WTC11 (cell line): ENCODE data around the gene RSRC1. TPM values are rescaled to one million over a fixed set of nuclear protein-coding genes. Genes with fewer than 3 reads are reported as not detected.
"Not testable (repeated sequence)": the region's sequence is repeated elsewhere in the genome, so short reads cannot be mapped to it uniquely, and the experiment has no call there.

Experiments
- ATAC-seq: fragments of 200-7000 bp; cut with Tn5 transposase; 2 replicates; pipeline ENCODE4 v1.10.0; 2021; ENCODE audit warnings: mild to moderate bottlenecking, moderate library complexity
- CTCF ChIA-PET: fragments of 300-600 bp; sonication (Branson Sonifier 250); formaldehyde crosslinking; loops from one replicate; lab custom pipeline; 2021; ENCODE audit warnings: antibody characterized with exemption; lab: Charles Lee
- POLR2A ChIA-PET: fragments of 350-600 bp; sonication (Branson Sonifier 250); formaldehyde crosslinking; loops from one replicate; lab custom pipeline; 2021; ENCODE audit warnings: antibody characterized with exemption; lab: Charles Lee
- DNase-seq: peaks from one replicate; pipeline ENCODE4 v3.0.0; 2021; ENCODE audit warnings: low spot score
- H3K27ac Mint-ChIP-seq: 2 replicates; pipeline ENCODE4 v1.8.0; 2021; ENCODE audit warnings: mixed read lengths
- H3K27me3 Mint-ChIP-seq: 2 replicates; pipeline ENCODE4 v1.8.0; 2021; ENCODE audit warnings: low read depth, mild to moderate bottlenecking, moderate library complexity, mixed read lengths
- H3K36me3 Mint-ChIP-seq: 2 replicates; pipeline ENCODE4 v1.8.0; 2021; ENCODE audit warnings: mixed read lengths
- H3K4me1 Mint-ChIP-seq: 2 replicates; pipeline ENCODE4 v1.8.0; 2022; ENCODE audit warnings: mixed read lengths
- H3K4me3 Mint-ChIP-seq: 2 replicates; pipeline ENCODE4 v1.8.0; 2021; ENCODE audit warnings: mild to moderate bottlenecking, moderate library complexity, mixed read lengths
- H3K9me3 Mint-ChIP-seq: 2 replicates; pipeline ENCODE4 v1.8.0; 2021; ENCODE audit warnings: mixed read lengths
- ATF1 ChIP-seq: sonication (generic); formaldehyde crosslinking; IDR thresholded peaks from 2 replicates; pipeline ENCODE4 v1.8.1; 2023; ENCODE audit warnings: mild to moderate bottlenecking, moderate library complexity, missing genetic modification reagents
- FOXP1 ChIP-seq: sonication (generic); formaldehyde crosslinking; IDR thresholded peaks from 2 replicates; pipeline ENCODE4 v1.8.0; 2022; ENCODE audit warnings: missing genetic modification reagents, mild to moderate bottlenecking, moderate library complexity, borderline replicate concordance
- GTF2I ChIP-seq: fragments of 250-450 bp; sonication (Bioruptor Pico); conservative IDR thresholded peaks from 2 replicates; pipeline ENCODE4 v1.4.0; 2021; ENCODE audit warnings: mild to moderate bottlenecking
- IRF2 ChIP-seq: sonication (generic); formaldehyde crosslinking; IDR thresholded peaks from 2 replicates; pipeline ENCODE4 v1.8.0; 2022; ENCODE audit warnings: low read depth, missing genetic modification reagents, borderline replicate concordance
- OVOL2 ChIP-seq: fragments of 250-450 bp; sonication (Bioruptor Pico); IDR thresholded peaks from 2 replicates; pipeline ENCODE4 v1.9.0; 2021; ENCODE audit warnings: mild to moderate bottlenecking, borderline replicate concordance
- TCF7 ChIP-seq: sonication (generic); formaldehyde crosslinking; IDR thresholded peaks from 2 replicates; pipeline ENCODE4 v1.8.0; 2022; ENCODE audit warnings: mild to moderate bottlenecking, low read depth, missing genetic modification reagents, moderate library complexity
- TP53 ChIP-seq: sonication (generic); formaldehyde crosslinking; IDR thresholded peaks from 2 replicates; pipeline ENCODE4 v1.8.1; 2023; ENCODE audit warnings: mild to moderate bottlenecking, missing genetic modification reagents
- ZNF423 ChIP-seq: fragments of 250-450 bp; sonication (Bioruptor Pico); IDR thresholded peaks from 2 replicates; pipeline ENCODE4 v2.1.2; 2022; ENCODE audit warnings: mild to moderate bottlenecking, moderate library complexity
- total RNA-seq: library from RNA; stranded (reverse); gene quantifications from 3 replicates; pipeline ENCODE4 v1.2.3, GENCODE V29; 2021
- TF ChIP-seq, protein P1 (sequence below): fragments of 250-450 bp; sonication (Bioruptor Pico); IDR thresholded peaks from 2 replicates; pipeline ENCODE4 v2.1.2; 2022; ENCODE audit warnings: mild to moderate bottlenecking, moderate library complexity
- TF ChIP-seq, protein P2 (sequence below): sonication (generic); formaldehyde crosslinking; IDR thresholded peaks from 2 replicates; pipeline ENCODE4 v1.8.1; 2022; ENCODE audit warnings: mild to moderate bottlenecking, missing genetic modification reagents, moderate library complexity, borderline replicate concordance
- TF ChIP-seq, protein P3 (sequence below): sonication (generic); formaldehyde crosslinking; IDR thresholded peaks from 2 replicates; pipeline ENCODE4 v1.8.1; 2023; ENCODE audit warnings: mild to moderate bottlenecking, missing genetic modification reagents
- TF ChIP-seq, protein P4 (sequence below): sonication (generic); formaldehyde crosslinking; IDR thresholded peaks from 2 replicates; pipeline ENCODE4 v1.8.1; 2023; ENCODE audit warnings: mild to moderate bottlenecking, missing genetic modification reagents
- TF ChIP-seq, protein P5 (sequence below): sonication (generic); formaldehyde crosslinking; IDR thresholded peaks from 2 replicates; pipeline ENCODE4 v1.8.1; 2023; ENCODE audit warnings: mild to moderate bottlenecking, missing genetic modification reagents, moderate library complexity
- TF ChIP-seq, protein P6 (sequence below): fragments of 250-450 bp; sonication (Bioruptor Pico); IDR thresholded peaks from 2 replicates; pipeline ENCODE4 v1.8.0; 2021; ENCODE audit warnings: mild to moderate bottlenecking

The RSRC1 gene
- total RNA-seq, 1 experiment from 2014 or later, result 21.3 TPM

DNA sequence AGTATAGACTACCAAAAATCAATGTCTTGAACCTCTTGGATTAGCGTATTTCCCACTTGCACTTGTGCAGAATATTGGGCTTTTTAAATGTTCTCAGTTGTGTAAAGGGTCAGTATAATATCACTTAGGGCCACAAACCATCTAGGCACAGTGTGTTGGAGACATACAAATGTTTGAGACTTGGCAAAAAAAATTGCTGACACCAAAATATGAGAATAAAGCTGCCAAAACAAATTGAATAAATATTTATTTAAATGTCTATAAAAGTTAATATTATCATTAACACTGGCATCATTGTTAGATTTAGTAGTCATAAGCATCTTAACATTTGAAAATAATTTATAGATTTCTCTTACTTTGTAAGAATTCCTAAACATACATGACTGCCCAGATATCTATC lies 430.2 kb downstream of the RSRC1 start:
- Mint-ChIP-seq H3K4me1 (no peaks in the 10 kb centered on the region), H3K27ac (no peak overlapping the region), H3K36me3 (no peaks in the 10 kb centered on the region), H3K4me3 (no peak overlapping the region), H3K9me3 (no peaks in the 10 kb centered on the region), H3K27me3 (no peaks in the 10 kb centered on the region)
- ChIA-PET POLR2A (no interaction called here), CTCF (interaction anchor here (2.6 kb wide), 1 partner anchor 104 kb away, joined by 10 read pairs; the partner anchor contains the start of gene GFM1)
- TF ChIP-seq, protein P1, sequence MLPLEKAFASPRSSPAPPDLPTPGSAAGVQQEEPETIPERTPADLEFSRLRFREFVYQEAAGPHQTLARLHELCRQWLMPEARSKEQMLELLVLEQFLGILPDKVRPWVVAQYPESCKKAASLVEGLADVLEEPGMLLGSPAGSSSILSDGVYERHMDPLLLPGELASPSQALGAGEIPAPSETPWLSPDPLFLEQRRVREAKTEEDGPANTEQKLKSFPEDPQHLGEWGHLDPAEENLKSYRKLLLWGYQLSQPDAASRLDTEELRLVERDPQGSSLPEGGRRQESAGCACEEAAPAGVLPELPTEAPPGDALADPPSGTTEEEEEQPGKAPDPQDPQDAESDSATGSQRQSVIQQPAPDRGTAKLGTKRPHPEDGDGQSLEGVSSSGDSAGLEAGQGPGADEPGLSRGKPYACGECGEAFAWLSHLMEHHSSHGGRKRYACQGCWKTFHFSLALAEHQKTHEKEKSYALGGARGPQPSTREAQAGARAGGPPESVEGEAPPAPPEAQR (CRISPR knock-in tag), result no peak
- no peak for TF ChIP-seq IRF2 (CRISPR knock-in tag)
- no peak for TF ChIP-seq GTF2I (CRISPR knock-in tag)
- no peak for TF ChIP-seq TCF7
- no peak for TF ChIP-seq TP53 (CRISPR knock-in tag)
- TF ChIP-seq, protein P2, sequence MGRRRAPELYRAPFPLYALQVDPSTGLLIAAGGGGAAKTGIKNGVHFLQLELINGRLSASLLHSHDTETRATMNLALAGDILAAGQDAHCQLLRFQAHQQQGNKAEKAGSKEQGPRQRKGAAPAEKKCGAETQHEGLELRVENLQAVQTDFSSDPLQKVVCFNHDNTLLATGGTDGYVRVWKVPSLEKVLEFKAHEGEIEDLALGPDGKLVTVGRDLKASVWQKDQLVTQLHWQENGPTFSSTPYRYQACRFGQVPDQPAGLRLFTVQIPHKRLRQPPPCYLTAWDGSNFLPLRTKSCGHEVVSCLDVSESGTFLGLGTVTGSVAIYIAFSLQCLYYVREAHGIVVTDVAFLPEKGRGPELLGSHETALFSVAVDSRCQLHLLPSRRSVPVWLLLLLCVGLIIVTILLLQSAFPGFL, result no peak
- TF ChIP-seq OVOL2 (CRISPR knock-in tag), result no peak
- TF ChIP-seq ZNF423 (CRISPR knock-in tag), result no peak
- TF ChIP-seq, protein P3, sequence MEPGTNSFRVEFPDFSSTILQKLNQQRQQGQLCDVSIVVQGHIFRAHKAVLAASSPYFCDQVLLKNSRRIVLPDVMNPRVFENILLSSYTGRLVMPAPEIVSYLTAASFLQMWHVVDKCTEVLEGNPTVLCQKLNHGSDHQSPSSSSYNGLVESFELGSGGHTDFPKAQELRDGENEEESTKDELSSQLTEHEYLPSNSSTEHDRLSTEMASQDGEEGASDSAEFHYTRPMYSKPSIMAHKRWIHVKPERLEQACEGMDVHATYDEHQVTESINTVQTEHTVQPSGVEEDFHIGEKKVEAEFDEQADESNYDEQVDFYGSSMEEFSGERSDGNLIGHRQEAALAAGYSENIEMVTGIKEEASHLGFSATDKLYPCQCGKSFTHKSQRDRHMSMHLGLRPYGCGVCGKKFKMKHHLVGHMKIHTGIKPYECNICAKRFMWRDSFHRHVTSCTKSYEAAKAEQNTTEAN (CRISPR knock-in tag), result no peak
- TF ChIP-seq FOXP1 (CRISPR knock-in tag), result no peak
- TF ChIP-seq, protein P4, sequence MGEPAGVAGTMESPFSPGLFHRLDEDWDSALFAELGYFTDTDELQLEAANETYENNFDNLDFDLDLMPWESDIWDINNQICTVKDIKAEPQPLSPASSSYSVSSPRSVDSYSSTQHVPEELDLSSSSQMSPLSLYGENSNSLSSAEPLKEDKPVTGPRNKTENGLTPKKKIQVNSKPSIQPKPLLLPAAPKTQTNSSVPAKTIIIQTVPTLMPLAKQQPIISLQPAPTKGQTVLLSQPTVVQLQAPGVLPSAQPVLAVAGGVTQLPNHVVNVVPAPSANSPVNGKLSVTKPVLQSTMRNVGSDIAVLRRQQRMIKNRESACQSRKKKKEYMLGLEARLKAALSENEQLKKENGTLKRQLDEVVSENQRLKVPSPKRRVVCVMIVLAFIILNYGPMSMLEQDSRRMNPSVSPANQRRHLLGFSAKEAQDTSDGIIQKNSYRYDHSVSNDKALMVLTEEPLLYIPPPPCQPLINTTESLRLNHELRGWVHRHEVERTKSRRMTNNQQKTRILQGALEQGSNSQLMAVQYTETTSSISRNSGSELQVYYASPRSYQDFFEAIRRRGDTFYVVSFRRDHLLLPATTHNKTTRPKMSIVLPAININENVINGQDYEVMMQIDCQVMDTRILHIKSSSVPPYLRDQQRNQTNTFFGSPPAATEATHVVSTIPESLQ, result no peak
- TF ChIP-seq, protein P5, sequence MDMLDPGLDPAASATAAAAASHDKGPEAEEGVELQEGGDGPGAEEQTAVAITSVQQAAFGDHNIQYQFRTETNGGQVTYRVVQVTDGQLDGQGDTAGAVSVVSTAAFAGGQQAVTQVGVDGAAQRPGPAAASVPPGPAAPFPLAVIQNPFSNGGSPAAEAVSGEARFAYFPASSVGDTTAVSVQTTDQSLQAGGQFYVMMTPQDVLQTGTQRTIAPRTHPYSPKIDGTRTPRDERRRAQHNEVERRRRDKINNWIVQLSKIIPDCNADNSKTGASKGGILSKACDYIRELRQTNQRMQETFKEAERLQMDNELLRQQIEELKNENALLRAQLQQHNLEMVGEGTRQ, result no peak
- TF ChIP-seq ATF1 (CRISPR knock-in tag), result no peak
- no peak for DNase-seq
- no peak for ATAC-seq

DNA sequence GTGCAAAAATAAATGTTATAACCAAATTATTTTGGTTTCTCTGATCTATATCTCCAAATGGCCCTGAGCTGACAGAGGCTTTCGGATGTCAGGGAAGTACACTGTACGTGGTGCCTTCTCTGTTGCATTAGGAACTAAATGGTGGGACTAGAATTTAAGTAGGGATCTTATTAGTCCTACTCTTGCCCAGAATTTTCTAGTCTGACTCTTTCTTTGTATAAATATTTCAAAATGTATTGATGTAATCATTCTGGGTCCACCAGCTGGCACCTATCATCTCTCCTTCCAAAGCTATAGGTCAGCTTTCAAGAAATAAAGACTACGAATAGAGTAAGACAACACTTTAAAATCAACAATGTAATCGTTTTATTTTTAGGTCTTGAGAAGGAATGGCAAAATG lies 438.8 kb downstream of the RSRC1 start:
- Mint-ChIP-seq H3K4me3 (no peak overlapping the region), H3K27me3 (no peaks in the 10 kb centered on the region), H3K27ac (no peak overlapping the region), H3K9me3 (peaks cover 10% of the 10 kb centered on the region), H3K36me3 (peaks cover 3% of the 10 kb centered on the region; the same call in 1 of the 2 replicates), H3K4me1 (no peaks in the 10 kb centered on the region)
- no peak for ATAC-seq
- CTCF ChIA-PET, result no interaction called here
- POLR2A ChIA-PET, result no interaction called here
- DNase-seq, result no peak
- TF ChIP-seq, protein P6, sequence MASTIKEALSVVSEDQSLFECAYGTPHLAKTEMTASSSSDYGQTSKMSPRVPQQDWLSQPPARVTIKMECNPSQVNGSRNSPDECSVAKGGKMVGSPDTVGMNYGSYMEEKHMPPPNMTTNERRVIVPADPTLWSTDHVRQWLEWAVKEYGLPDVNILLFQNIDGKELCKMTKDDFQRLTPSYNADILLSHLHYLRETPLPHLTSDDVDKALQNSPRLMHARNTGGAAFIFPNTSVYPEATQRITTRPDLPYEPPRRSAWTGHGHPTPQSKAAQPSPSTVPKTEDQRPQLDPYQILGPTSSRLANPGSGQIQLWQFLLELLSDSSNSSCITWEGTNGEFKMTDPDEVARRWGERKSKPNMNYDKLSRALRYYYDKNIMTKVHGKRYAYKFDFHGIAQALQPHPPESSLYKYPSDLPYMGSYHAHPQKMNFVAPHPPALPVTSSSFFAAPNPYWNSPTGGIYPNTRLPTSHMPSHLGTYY (CRISPR knock-in tag), result no peak

DNA sequence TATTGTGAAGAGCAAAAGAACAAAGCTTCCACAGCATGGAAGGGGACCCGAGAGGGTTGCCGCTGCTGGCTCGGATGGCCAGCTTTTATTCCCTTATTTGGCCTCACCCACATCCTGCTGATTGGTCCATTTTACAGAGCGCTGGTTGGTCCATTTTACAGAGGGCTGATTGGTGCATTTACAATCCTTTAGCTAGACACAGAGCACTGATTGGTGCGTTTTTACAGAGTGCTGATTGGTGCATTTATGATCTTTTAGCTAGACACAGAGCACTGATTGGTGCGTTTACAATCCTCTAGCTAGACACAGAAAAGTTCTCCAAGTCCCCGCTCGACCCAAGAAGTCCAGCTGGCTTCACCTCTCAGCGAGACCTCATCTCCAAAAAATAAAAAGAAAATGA lies 440.0 kb downstream of the RSRC1 start:
- H3K27ac Mint-ChIP-seq, H3K4me3 Mint-ChIP-seq, DNase-seq, ATAC-seq, H3K4me1 Mint-ChIP-seq, CTCF ChIA-PET, H3K27me3 Mint-ChIP-seq, POLR2A ChIA-PET, H3K36me3 Mint-ChIP-seq: not testable (repeated sequence)
- peaks cover 10% of the 10 kb centered on the region for H3K9me3 Mint-ChIP-seq
